ENCODE measurements around the gene TRAPPC2.
"Not testable (repeated sequence)": the region's sequence is repeated elsewhere in the genome, so short reads cannot be mapped to it uniquely, and the experiment has no call there.

TRAPPC2 gene

DNA sequence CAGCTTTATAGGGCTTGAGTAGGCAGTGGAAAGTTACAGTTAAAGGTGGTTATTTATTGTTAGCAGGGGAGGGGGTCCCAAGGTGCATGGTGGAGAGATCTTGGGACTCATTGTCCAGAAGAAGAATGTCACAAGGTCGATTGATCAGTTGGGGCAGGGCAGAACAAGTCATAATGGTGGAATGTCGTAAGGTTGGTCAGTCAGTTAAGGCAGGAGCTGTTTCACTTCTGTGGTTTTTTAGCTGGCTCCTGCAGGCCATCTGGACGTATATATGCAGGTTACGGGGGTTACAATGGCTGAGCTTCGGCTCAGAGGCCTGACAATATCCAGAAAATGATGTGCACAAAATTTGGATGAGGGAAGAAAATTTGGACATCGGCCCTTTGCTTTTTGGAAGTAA lies 7.3 kb upstream of the TRAPPC2 start:
- no peak for DNase-seq (ENCODE audit: extremely low spot score)
- ChIA-PET POLR2A (interaction anchor here (0.7 kb wide), 1 partner anchor 792 kb away, joined by 3 read pairs; no protein-coding TSS in a partner anchor), CTCF (interaction anchor here (0.8 to 2.1 kb wide), 3 partner anchors 9 to 17 kb away, joined by 3 to 7 read pairs (median 4); no protein-coding TSS in a partner anchor)
- TF ChIP-seq, protein P1, sequence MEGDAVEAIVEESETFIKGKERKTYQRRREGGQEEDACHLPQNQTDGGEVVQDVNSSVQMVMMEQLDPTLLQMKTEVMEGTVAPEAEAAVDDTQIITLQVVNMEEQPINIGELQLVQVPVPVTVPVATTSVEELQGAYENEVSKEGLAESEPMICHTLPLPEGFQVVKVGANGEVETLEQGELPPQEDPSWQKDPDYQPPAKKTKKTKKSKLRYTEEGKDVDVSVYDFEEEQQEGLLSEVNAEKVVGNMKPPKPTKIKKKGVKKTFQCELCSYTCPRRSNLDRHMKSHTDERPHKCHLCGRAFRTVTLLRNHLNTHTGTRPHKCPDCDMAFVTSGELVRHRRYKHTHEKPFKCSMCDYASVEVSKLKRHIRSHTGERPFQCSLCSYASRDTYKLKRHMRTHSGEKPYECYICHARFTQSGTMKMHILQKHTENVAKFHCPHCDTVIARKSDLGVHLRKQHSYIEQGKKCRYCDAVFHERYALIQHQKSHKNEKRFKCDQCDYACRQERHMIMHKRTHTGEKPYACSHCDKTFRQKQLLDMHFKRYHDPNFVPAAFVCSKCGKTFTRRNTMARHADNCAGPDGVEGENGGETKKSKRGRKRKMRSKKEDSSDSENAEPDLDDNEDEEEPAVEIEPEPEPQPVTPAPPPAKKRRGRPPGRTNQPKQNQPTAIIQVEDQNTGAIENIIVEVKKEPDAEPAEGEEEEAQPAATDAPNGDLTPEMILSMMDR (IDR thresholded peaks at IDR 0.05; ENCODE audit: control extremely low read depth, extremely low read depth, low read depth, missing control alignments) = no peak

DNA sequence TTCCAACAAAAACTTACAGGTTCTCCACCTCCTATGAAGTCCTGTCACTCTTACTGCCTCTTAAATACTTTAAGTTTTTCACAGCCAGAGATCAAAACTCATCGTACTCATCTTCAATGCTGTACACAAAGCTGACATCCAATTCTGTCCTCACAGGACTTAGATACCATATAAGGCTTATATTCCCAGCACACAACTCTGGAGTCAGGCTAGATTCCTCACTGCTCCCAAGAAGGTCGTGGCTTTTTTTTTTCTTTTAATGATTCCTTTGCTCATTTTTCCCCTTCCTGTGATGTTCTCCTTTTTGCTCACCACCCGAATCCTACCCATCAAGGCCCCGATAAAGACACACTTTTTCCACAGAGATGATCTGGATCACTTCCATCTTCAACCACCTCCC lies 914 bp downstream of the TRAPPC2 start:
- DNase-seq (ENCODE audit: extremely low spot score) = no peak
- TF ChIP-seq, protein P1 (IDR thresholded peaks at IDR 0.05; ENCODE audit: control extremely low read depth, extremely low read depth, low read depth, missing control alignments) = no peak
- CTCF ChIA-PET = interaction anchor here (0.9 kb wide), 1 partner anchor 17 kb away, joined by 3 read pairs; no protein-coding TSS in a partner anchor
- POLR2A ChIA-PET = interaction anchor here (2.2 kb wide), 1 partner anchor 64 kb away, joined by 8 read pairs; no protein-coding TSS in a partner anchor

DNA sequence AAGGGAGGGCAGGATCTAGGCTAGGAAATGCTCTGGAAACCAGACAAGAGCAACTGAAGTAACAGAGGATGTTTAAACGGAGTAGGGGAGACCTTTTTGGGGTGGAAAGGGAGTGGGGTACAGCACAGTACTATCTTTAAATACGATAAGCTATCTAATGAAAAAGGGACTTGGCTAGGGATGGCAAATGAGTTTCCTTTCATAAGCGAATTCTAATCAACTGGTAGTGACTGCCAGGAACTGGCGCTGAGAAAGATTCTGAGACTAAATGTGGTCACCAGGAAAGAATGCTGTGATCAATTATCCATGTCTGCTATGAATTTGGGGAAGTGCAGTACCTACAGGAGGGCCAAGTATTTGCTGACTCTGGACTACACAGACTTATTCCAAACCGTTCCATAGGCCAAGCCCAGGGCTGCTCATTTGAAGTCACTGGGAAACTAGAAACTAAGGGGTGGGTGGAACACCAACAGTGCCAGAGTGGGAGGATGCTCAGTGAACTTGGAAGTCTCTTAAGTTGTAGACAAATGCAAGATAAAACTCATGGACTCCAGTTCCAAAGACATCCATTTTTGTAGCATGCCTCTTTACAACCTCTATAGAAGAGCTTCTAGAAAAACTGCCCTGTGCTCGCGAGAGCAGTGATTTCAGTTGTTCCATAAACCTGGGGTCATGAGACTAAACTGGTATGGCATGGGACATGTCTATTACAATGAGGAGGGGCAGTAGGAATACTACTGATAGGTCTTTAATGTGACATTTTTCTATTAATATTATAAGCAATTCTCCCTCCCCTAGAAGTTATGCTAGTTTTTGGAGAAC lies 2.0 kb downstream of the TRAPPC2 start:
- CTCF ChIA-PET = no interaction called here
- TF ChIP-seq, protein P1 (IDR thresholded peaks at IDR 0.05; ENCODE audit: control extremely low read depth, extremely low read depth, low read depth, missing control alignments) = no peak
- POLR2A ChIA-PET = no interaction called here
- DNase-seq (ENCODE audit: extremely low spot score) = no peak

- POLR2A ChIA-PET = not testable (repeated sequence)
Measured at GRCh38 chrX:13730523-13730922, 3.9 kb downstream of the TRAPPC2 start.

GRCh38 chrX:13726583-13726982 lies 7.8 kb downstream of the TRAPPC2 start:
- DNase-seq (ENCODE audit: extremely low spot score); CTCF ChIA-PET; POLR2A ChIA-PET: not testable (repeated sequence)

More at GRCh38 chrX:13730523-13730922, 3.9 kb downstream of the TRAPPC2 start:
- CTCF ChIA-PET; DNase-seq (ENCODE audit: extremely low spot score): not testable (repeated sequence)

DNA sequence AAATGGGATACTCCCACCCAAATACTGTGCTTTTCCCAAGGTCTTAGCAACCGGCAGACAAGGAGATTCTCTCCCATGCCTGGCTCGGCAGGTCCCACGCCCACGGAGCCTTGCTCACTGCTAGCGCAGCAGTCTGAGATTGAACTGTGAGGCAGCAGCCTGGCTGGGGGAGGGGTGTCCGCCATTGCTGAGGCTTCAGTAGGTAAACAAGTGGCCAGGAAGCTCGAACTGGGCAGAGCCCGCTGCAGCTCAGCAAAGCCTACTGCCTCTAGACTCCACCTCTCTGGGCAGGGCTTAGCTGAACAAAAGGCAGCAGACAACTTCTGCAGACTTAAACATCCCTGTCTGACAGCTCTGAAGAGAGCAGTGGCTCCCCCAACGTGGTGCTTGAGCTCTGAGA lies 9.5 kb downstream of the TRAPPC2 start:
- CTCF ChIA-PET = interaction anchor here (1.0 kb wide), 1 partner anchor 65 kb away, joined by 3 read pairs; no protein-coding TSS in a partner anchor
- POLR2A ChIA-PET; DNase-seq (ENCODE audit: extremely low spot score): not testable (repeated sequence)

DNA sequence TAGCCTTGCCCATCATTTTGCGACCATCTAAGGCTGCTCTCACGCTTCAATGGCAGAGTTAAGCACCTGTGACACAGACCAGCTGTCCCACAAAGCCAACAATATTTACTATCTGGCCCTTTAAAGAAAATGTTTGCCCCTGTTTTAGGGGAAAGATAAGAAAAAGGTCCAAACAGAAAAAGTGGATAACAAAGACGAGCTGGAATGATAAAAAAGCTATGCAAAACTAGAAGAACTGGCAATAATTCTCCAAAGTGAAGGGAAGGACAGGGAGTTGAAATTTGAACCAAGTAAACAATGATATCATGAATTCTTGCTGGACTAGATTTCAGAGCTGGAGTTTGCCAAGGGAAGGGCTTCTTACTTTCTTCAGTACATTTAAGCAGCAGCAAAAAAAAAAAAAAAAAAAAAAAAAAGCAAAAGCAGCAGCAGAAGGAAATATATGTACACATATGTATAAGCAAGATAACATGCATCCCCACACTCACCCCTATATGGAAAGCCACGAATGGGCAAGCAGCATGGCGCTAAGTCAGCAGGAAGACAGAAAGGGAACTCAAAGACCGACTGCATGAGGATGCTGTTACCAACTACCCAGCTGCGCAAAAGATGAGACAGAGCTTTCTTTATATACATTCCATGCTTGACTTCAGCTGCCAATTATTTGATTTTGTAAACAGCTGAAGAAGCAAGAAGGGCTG lies 12.5 kb downstream of the TRAPPC2 start:
- no peak for DNase-seq (ENCODE audit: extremely low spot score)
- ChIA-PET CTCF (no interaction called here), POLR2A (no interaction called here)
- TF ChIP-seq, protein P1 (IDR thresholded peaks at IDR 0.05; ENCODE audit: control extremely low read depth, extremely low read depth, low read depth, missing control alignments) = no peak

- TF ChIP-seq, protein P1 (IDR thresholded peaks at IDR 0.05; ENCODE audit: control extremely low read depth, extremely low read depth, low read depth, missing control alignments) = no peak
- DNase-seq (ENCODE audit: extremely low spot score) = no peak
- POLR2A ChIA-PET = no interaction called here
- CTCF ChIA-PET = no interaction called here
Measured at GRCh38 chrX:13721371-13721770, 13.0 kb downstream of the TRAPPC2 start.

Data from GM10248 (cell line).